Right forelimb (tissue), 1 donor: ENCODE results near the gene WWOX.

ENCODE experiments used
- DNase-seq: peaks from one replicate; pipeline ENCODE4 v3.0.0-alpha.2; 2018

The WWOX gene

GRCh38 chr16:78638371-78638770 is 538.9 kb downstream of the WWOX start:
- DNase-seq = no peak

GRCh38 chr16:78639775-78640174 is 540.3 kb downstream of the WWOX start:
- no peak for DNase-seq

- no peak for DNase-seq
These were observed 541.4 kb downstream of the WWOX start for GRCh38 chr16:78640886-78641285.

- DNase-seq = no peak
These were observed 542.0 kb downstream of the WWOX start for GRCh38 chr16:78641433-78641832.

- no peak for DNase-seq
These were observed 543.3 kb downstream of the WWOX start for GRCh38 chr16:78642621-78643285.

- no peak for DNase-seq
These were observed 546.2 kb downstream of the WWOX start for GRCh38 chr16:78645657-78646056.

- DNase-seq = no peak
These were observed 547.6 kb downstream of the WWOX start for GRCh38 chr16:78647019-78647418.

GRCh38 chr16:78647491-78647890 is 548.0 kb downstream of the WWOX start:
- DNase-seq = no peak

GRCh38 chr16:78648517-78648916 is 549.1 kb downstream of the WWOX start:
- DNase-seq = no peak

GRCh38 chr16:78650339-78651074 is 551.1 kb downstream of the WWOX start:
- no peak for DNase-seq

- no peak for DNase-seq
These were observed 555.5 kb downstream of the WWOX start for GRCh38 chr16:78654929-78655328.

GRCh38 chr16:78655331-78656113 is 556.1 kb downstream of the WWOX start:
- no peak for DNase-seq

GRCh38 chr16:78656887-78657286 is 557.4 kb downstream of the WWOX start:
- no peak for DNase-seq

- DNase-seq = no peak
These were observed 559.8 kb downstream of the WWOX start for GRCh38 chr16:78659216-78659615.

- DNase-seq = no peak
These were observed 560.3 kb downstream of the WWOX start for GRCh38 chr16:78659668-78660217.

GRCh38 chr16:78660795-78661194 is 561.3 kb downstream of the WWOX start:
- DNase-seq = no peak

GRCh38 chr16:78663690-78664089 is 564.2 kb downstream of the WWOX start:
- DNase-seq = no peak

- no peak for DNase-seq
These were observed 565.6 kb downstream of the WWOX start for GRCh38 chr16:78664811-78665772.

GRCh38 chr16:78666318-78666717 is 566.9 kb downstream of the WWOX start:
- DNase-seq = no peak

GRCh38 chr16:78667675-78668074 is 568.2 kb downstream of the WWOX start:
- no peak for DNase-seq

- DNase-seq = no peak
These were observed 568.9 kb downstream of the WWOX start for GRCh38 chr16:78668393-78668792.

- DNase-seq = no peak
These were observed 570.5 kb downstream of the WWOX start for GRCh38 chr16:78669994-78670393.
